Measurements from ENCODE around the gene TNNC1.

DNA sequence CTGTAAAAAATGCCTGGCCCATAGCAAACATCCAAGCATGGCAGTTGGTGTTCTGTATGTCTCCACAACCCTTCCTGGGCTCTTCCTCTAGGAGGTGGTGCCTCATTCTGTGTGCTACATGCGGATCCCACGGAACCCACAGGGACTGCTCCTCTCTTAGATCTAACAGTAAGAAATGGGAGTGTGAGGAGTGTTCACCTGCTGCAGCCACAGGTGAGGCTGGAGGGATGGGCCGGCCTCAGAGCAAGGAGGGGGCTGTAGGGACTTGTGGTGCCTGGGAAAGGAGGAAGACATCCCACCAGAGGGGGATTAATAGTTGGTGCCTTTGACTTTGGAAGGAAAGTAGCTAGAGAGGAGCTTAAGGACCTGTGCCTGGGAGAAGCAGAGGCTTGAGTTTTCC is 31.2 kb downstream of the TNNC1 start:
- TF ChIP-seq POLR2A (IDR thresholded peaks at IDR 0.05; ENCODE audit: low read depth, low read length) (no peak), FOS (IDR thresholded peaks at IDR 0.05; ENCODE audit: borderline replicate concordance, insufficient read depth, low read length) (no peak)
- TF ChIP-seq, protein P1, sequence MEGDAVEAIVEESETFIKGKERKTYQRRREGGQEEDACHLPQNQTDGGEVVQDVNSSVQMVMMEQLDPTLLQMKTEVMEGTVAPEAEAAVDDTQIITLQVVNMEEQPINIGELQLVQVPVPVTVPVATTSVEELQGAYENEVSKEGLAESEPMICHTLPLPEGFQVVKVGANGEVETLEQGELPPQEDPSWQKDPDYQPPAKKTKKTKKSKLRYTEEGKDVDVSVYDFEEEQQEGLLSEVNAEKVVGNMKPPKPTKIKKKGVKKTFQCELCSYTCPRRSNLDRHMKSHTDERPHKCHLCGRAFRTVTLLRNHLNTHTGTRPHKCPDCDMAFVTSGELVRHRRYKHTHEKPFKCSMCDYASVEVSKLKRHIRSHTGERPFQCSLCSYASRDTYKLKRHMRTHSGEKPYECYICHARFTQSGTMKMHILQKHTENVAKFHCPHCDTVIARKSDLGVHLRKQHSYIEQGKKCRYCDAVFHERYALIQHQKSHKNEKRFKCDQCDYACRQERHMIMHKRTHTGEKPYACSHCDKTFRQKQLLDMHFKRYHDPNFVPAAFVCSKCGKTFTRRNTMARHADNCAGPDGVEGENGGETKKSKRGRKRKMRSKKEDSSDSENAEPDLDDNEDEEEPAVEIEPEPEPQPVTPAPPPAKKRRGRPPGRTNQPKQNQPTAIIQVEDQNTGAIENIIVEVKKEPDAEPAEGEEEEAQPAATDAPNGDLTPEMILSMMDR (IDR thresholded peaks at IDR 0.05; ENCODE audit: extremely low read depth in 1 of 2, insufficient read depth in 1 of 2, low read depth in 1 of 2, low read length in 2 of 2), result no peak
- TF ChIP-seq, protein P2, sequence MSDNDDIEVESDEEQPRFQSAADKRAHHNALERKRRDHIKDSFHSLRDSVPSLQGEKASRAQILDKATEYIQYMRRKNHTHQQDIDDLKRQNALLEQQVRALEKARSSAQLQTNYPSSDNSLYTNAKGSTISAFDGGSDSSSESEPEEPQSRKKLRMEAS (IDR thresholded peaks at IDR 0.05; ENCODE audit: insufficient read depth, insufficient read length), result no peak

All from endothelial cell of umbilical vein (primary cell).